ENCODE data around the gene RNF157. TPM values are rescaled to one million over a fixed set of nuclear protein-coding genes. Genes with fewer than 3 reads are reported as not detected.

The RNF157 gene
- total and polyA plus RNA-seq, 2 of the 13 experiments (the other 11 are each of a cell fraction or from before 2014, with no cell fraction given): 0.44 to 1.5 TPM

DNA sequence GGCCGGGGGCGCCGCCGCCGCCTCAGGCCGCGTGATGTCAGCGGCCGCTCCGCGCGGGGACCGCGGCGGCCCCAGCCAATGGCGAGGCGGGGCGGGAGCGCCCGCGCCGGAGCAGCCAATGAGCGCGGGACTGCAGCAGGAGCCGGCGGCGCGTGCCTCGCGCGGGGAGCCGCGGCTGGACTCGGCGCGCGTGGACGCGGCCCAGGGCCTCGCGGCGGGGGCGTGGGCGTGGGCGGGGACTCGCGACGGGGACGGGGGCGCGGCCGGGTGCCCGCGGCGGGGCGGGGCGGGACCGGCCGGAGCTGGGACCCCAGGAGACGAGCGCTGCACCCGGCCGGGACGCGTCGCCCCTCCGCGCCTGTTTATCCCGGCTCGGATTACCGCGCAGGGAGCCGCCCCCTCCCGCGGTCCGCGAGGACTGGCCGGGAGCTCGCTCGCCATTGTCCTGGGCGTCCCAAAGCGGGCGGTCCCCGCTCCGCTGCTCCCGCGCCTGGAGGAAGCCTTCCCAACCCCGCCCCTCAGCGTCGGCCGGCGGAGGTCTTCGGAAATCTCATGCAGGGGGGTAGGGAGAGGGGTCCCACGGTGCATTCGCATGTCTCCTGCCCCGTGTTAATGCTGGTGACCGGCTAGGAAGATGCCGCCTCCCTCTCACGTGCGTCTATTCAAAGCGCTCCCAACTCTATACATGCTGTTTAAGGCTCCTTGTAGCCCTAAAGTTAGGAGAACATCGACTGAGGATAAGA is at the start of gene RNF157 (continued):
- TF ChIP-seq, protein P1, sequence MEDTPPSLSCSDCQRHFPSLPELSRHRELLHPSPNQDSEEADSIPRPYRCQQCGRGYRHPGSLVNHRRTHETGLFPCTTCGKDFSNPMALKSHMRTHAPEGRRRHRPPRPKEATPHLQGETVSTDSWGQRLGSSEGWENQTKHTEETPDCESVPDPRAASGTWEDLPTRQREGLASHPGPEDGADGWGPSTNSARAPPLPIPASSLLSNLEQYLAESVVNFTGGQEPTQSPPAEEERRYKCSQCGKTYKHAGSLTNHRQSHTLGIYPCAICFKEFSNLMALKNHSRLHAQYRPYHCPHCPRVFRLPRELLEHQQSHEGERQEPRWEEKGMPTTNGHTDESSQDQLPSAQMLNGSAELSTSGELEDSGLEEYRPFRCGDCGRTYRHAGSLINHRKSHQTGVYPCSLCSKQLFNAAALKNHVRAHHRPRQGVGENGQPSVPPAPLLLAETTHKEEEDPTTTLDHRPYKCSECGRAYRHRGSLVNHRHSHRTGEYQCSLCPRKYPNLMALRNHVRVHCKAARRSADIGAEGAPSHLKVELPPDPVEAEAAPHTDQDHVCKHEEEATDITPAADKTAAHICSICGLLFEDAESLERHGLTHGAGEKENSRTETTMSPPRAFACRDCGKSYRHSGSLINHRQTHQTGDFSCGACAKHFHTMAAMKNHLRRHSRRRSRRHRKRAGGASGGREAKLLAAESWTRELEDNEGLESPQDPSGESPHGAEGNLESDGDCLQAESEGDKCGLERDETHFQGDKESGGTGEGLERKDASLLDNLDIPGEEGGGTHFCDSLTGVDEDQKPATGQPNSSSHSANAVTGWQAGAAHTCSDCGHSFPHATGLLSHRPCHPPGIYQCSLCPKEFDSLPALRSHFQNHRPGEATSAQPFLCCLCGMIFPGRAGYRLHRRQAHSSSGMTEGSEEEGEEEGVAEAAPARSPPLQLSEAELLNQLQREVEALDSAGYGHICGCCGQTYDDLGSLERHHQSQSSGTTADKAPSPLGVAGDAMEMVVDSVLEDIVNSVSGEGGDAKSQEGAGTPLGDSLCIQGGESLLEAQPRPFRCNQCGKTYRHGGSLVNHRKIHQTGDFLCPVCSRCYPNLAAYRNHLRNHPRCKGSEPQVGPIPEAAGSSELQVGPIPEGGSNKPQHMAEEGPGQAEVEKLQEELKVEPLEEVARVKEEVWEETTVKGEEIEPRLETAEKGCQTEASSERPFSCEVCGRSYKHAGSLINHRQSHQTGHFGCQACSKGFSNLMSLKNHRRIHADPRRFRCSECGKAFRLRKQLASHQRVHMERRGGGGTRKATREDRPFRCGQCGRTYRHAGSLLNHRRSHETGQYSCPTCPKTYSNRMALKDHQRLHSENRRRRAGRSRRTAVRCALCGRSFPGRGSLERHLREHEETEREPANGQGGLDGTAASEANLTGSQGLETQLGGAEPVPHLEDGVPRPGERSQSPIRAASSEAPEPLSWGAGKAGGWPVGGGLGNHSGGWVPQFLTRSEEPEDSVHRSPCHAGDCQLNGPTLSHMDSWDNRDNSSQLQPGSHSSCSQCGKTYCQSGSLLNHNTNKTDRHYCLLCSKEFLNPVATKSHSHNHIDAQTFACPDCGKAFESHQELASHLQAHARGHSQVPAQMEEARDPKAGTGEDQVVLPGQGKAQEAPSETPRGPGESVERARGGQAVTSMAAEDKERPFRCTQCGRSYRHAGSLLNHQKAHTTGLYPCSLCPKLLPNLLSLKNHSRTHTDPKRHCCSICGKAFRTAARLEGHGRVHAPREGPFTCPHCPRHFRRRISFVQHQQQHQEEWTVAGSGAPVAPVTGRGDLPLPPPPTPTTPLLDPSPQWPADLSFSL (CRISPR knock-in tag; IDR thresholded peaks at IDR 0.05): no peak
- no peak for TF ChIP-seq ZNF761 (CRISPR knock-in tag; conservative IDR thresholded peaks at IDR 0.05)
- no peak for TF ChIP-seq HMG20A (CRISPR knock-in tag; IDR thresholded peaks at IDR 0.05; ENCODE audit: borderline replicate concordance)
- TF ChIP-seq HNRNPK (IDR thresholded peaks at IDR 0.05; ENCODE audit: low read depth, low read length, poor library complexity, severe bottlenecking): no peak
- no peak for TF ChIP-seq SYNCRIP (IDR thresholded peaks at IDR 0.05; ENCODE audit: insufficient read depth, low read depth, low read length)
- TF ChIP-seq ZNF274 (CRISPR knock-in tag; IDR thresholded peaks at IDR 0.05): peak; percentile 63; the same call in 1 of the 2 replicates
- peak; percentile 81 for TF ChIP-seq BHLHE40 (IDR thresholded peaks at IDR 0.05; ENCODE audit: low read length)
- TF ChIP-seq, protein P2, sequence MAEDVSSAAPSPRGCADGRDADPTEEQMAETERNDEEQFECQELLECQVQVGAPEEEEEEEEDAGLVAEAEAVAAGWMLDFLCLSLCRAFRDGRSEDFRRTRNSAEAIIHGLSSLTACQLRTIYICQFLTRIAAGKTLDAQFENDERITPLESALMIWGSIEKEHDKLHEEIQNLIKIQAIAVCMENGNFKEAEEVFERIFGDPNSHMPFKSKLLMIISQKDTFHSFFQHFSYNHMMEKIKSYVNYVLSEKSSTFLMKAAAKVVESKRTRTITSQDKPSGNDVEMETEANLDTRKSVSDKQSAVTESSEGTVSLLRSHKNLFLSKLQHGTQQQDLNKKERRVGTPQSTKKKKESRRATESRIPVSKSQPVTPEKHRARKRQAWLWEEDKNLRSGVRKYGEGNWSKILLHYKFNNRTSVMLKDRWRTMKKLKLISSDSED (CRISPR knock-in tag; IDR thresholded peaks at IDR 0.05): no peak
- no peak for TF ChIP-seq NCOA2 (CRISPR knock-in tag; IDR thresholded peaks at IDR 0.05)
- no peak for TF ChIP-seq TP53 (CRISPR knock-in tag; conservative IDR thresholded peaks at IDR 0.05)
- no peak for TF ChIP-seq RORA (CRISPR knock-in tag; IDR thresholded peaks at IDR 0.05)
- TF ChIP-seq IRX3 (CRISPR knock-in tag; IDR thresholded peaks at IDR 0.05; ENCODE audit: borderline replicate concordance, low read depth): peak; percentile 47; the same call in 1 of the 2 replicates
- TF ChIP-seq, protein P3, sequence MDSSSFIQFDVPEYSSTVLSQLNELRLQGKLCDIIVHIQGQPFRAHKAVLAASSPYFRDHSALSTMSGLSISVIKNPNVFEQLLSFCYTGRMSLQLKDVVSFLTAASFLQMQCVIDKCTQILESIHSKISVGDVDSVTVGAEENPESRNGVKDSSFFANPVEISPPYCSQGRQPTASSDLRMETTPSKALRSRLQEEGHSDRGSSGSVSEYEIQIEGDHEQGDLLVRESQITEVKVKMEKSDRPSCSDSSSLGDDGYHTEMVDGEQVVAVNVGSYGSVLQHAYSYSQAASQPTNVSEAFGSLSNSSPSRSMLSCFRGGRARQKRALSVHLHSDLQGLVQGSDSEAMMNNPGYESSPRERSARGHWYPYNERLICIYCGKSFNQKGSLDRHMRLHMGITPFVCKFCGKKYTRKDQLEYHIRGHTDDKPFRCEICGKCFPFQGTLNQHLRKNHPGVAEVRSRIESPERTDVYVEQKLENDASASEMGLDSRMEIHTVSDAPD (CRISPR knock-in tag; IDR thresholded peaks at IDR 0.05): no peak
- TF ChIP-seq, protein P4, sequence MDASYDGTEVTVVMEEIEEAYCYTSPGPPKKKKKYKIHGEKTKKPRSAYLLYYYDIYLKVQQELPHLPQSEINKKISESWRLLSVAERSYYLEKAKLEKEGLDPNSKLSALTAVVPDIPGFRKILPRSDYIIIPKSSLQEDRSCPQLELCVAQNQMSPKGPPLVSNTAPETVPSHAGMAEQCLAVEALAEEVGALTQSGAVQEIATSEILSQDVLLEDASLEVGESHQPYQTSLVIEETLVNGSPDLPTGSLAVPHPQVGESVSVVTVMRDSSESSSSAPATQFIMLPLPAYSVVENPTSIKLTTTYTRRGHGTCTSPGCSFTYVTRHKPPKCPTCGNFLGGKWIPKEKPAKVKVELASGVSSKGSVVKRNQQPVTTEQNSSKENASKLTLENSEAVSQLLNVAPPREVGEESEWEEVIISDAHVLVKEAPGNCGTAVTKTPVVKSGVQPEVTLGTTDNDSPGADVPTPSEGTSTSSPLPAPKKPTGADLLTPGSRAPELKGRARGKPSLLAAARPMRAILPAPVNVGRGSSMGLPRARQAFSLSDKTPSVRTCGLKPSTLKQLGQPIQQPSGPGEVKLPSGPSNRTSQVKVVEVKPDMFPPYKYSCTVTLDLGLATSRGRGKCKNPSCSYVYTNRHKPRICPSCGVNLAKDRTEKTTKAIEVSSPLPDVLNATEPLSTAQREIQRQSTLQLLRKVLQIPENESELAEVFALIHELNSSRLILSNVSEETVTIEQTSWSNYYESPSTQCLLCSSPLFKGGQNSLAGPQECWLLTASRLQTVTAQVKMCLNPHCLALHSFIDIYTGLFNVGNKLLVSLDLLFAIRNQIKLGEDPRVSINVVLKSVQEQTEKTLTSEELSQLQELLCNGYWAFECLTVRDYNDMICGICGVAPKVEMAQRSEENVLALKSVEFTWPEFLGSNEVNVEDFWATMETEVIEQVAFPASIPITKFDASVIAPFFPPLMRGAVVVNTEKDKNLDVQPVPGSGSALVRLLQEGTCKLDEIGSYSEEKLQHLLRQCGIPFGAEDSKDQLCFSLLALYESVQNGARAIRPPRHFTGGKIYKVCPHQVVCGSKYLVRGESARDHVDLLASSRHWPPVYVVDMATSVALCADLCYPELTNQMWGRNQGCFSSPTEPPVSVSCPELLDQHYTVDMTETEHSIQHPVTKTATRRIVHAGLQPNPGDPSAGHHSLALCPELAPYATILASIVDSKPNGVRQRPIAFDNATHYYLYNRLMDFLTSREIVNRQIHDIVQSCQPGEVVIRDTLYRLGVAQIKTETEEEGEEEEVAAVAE (CRISPR knock-in tag; IDR thresholded peaks at IDR 0.05; ENCODE audit: borderline replicate concordance): no peak
- no peak; the same call in none of the 2 replicates for TF ChIP-seq SAP130 (CRISPR knock-in tag; IDR thresholded peaks at IDR 0.05; ENCODE audit: low read depth)
